Measurements from ENCODE around the gene MAP7D3.

The MAP7D3 gene

DNA sequence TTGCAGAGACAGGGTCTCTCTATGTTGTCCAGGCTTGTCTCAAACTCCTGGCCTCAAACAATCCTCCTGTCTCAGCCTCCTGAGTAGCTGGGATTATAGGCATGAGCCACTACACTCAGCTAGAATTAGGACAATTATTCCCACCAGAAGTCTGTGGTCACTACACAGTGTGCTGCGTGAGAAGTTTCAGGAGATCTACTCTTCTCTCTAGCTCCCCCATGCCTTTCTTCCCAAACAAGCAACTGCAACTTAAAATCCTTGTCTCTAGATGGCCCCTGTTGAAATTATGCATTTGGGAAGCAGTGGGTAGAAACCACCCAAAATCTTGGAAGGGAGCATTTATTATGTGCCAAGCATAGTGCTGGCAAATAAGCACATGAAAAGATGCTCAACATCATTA, 21.1 kb upstream of the MAP7D3 start:
- no peak overlapping the region for H3K4me3 ChIP-seq (ENCODE audit: low read depth, low read length)
- TF ChIP-seq, protein P1, sequence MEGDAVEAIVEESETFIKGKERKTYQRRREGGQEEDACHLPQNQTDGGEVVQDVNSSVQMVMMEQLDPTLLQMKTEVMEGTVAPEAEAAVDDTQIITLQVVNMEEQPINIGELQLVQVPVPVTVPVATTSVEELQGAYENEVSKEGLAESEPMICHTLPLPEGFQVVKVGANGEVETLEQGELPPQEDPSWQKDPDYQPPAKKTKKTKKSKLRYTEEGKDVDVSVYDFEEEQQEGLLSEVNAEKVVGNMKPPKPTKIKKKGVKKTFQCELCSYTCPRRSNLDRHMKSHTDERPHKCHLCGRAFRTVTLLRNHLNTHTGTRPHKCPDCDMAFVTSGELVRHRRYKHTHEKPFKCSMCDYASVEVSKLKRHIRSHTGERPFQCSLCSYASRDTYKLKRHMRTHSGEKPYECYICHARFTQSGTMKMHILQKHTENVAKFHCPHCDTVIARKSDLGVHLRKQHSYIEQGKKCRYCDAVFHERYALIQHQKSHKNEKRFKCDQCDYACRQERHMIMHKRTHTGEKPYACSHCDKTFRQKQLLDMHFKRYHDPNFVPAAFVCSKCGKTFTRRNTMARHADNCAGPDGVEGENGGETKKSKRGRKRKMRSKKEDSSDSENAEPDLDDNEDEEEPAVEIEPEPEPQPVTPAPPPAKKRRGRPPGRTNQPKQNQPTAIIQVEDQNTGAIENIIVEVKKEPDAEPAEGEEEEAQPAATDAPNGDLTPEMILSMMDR (IDR thresholded peaks at IDR 0.05; ENCODE audit: control insufficient read depth, extremely low read depth, insufficient read depth): no peak
- no peak for DNase-seq (ENCODE audit: low read depth)

DNA sequence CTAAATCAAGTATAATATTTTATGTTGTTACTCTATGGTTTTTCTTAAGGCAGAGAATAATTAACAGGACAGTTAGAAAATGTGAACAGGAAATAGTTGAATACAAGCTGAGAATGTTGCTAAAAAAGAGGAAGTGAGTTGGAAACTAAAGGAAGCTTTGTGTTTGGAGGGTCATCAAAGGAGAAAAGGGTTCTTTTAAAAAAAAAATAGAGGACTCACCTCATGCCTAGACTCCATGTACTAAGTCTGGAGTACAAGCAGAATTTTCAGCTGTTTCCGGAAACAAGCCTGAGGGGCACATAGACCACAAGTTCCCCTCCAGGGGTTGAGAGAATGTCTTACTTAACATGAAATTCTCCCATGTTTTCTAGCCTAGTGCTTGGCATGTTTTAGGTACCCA, 20.1 kb upstream of the MAP7D3 start:
- no peak overlapping the region for H3K4me3 ChIP-seq (ENCODE audit: low read depth, low read length)
- no peak for DNase-seq (ENCODE audit: low read depth)
- TF ChIP-seq, protein P1 (IDR thresholded peaks at IDR 0.05; ENCODE audit: control insufficient read depth, extremely low read depth, insufficient read depth): no peak

DNA sequence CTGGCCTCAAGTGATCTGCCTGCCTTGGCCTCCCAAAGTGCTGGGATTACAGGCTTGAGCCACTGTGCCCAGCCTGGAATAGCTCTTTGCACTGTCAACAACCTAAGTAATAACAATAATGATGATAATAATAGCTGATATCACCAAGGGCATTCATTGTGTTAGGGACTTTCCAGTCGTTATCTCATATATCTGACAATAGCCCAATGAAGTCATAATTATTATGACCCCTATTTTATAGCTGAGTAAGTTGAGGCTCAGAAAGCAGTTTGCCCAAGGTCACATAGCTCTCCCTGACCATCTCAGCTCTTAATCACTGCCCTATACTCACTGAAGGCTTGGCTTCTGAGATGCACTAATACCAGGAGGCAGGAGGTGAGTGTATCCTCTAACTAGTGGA, 18.7 kb upstream of the MAP7D3 start:
- no peak for DNase-seq (ENCODE audit: low read depth)
- no peak overlapping the region for H3K4me3 ChIP-seq (ENCODE audit: low read depth, low read length)
- TF ChIP-seq, protein P1 (IDR thresholded peaks at IDR 0.05; ENCODE audit: control insufficient read depth, extremely low read depth, insufficient read depth): no peak

DNA sequence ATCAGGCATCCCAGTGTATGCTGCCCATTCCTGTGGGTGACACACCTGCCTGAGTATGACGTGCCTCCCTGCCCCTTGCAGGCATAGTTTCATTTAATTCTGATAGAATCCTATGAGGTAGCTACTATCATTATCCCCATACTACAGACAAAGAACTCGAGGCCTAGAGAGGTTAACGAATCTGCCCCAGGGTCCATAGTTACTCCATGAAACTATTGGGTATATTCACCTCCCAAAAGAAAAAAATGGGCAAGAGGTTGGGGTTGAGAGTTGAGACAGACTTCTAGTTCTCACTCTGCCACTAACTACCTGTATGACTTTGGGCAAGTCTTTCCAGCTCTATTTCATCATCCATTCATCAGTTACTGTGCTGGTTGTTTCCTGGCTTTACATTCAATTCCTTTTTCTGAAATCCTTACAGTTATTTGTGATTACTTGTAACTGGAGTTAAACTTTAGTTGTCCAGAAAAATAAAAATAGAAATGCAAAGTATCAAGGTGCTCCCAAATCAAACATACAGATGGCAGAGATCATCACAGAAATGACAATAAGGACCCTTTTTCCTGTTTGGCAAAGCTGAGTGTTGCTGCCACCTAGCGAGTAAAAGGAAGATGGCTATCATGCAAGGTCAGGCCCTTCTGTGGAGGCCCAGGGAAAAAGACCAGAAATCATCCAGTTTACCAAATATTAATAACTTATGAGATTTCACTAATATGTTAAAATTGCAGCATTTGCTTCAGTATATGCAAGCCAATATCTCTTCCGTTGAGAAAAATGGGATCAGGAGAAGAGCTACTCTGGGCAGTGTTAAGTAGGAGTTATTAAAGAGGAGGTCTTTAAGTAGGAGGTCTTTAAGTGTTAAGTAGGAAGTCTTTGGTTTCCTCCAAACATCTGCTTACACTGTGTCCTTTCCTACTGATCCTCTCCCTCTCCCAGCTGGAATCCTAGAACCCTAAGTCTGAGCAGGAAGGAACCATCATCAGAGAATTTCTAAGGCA, 17.1 kb upstream of the MAP7D3 start:
- TF ChIP-seq, protein P1 (IDR thresholded peaks at IDR 0.05; ENCODE audit: control insufficient read depth, extremely low read depth, insufficient read depth): peak; percentile 54
- H3K4me3 ChIP-seq (ENCODE audit: low read depth, low read length): no peak overlapping the region
- DNase-seq (ENCODE audit: low read depth): no peak

DNA sequence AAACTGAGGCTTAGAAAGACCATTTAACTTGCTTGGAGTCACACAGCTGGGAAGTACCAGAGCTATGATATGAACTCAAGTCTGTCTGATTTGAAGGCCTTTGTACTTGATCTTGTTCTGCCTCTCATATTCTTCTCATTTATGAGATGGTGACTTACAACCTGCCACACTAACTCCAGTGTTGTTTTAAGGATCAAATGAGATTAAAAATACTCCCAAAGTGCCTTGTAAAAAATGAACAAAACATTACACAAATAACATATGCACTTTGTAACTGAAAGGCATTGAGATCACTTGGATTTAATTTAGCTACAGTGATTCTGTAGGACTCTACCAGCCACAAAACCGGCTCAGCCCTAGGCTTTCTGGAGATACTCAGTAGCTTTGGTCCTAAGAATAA, 15.6 kb upstream of the MAP7D3 start:
- TF ChIP-seq, protein P1 (IDR thresholded peaks at IDR 0.05; ENCODE audit: control insufficient read depth, extremely low read depth, insufficient read depth): no peak
- no peak overlapping the region for H3K4me3 ChIP-seq (ENCODE audit: low read depth, low read length)
- no peak for DNase-seq (ENCODE audit: low read depth)

DNA sequence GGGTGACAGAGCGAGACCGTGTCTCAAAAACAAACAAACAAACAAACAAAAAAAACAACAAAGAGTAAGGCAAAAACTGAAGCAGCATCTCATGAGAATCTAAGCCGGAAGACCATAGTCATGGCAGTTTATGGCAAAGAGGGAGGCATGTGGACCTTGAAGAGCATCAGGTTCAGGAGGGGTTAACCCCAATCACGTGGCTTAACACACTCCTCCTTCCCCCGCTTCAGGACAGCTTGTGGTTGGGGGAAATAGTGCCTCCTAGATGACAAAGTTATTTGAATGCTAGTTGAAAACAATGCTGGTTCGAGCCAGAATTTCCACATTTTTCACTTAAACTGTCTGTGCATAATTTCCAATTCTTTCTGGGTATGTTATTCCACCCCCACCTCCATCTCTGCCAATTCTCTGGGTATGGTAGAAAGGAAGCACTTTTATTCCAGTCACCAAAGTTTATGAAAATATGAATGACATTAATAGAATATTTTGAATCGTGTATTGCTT, 11.7 kb upstream of the MAP7D3 start:
- TF ChIP-seq, protein P1 (IDR thresholded peaks at IDR 0.05; ENCODE audit: control insufficient read depth, extremely low read depth, insufficient read depth): no peak
- no peak overlapping the region for H3K4me3 ChIP-seq (ENCODE audit: low read depth, low read length)
- DNase-seq (ENCODE audit: low read depth): no peak
